Measurements from ENCODE around the gene FAM186B.
"Not testable (repeated sequence)": the region's sequence is repeated elsewhere in the genome, so short reads cannot be mapped to it uniquely, and the experiment has no call there.

Gene FAM186B

GRCh38 chr12:49605539-49605938 lies at the start of gene FAM186B:
TSS of gene FAM186B (minus strand) at chr12:49605639. CDS start at chr12:49605477, 162 bp downstream.
- not testable (repeated sequence) for H3K4me3 ChIP-seq (ENCODE audit: low read depth, low read length)

- H3K4me3 ChIP-seq (ENCODE audit: low read depth, low read length), result no peak overlapping the region
- no peak for TF ChIP-seq CTCF (IDR thresholded peaks at IDR 0.05; ENCODE audit: borderline replicate concordance, insufficient read depth, low read depth, low read length)
These were observed 49.3 kb upstream of the FAM186B start for GRCh38 chr12:49654715-49655114.

GRCh38 chr12:49652921-49653520 lies 47.6 kb upstream of the FAM186B start:
- no peak for TF ChIP-seq CTCF (IDR thresholded peaks at IDR 0.05; ENCODE audit: borderline replicate concordance, insufficient read depth, low read depth, low read length)
- H3K4me3 ChIP-seq (ENCODE audit: low read depth, low read length), result no peak overlapping the region

- no peak overlapping the region for H3K4me3 ChIP-seq (ENCODE audit: low read depth, low read length)
- no peak for TF ChIP-seq CTCF (IDR thresholded peaks at IDR 0.05; ENCODE audit: borderline replicate concordance, insufficient read depth, low read depth, low read length)
These were observed 46.4 kb upstream of the FAM186B start for GRCh38 chr12:49651855-49652254.

- H3K4me3 ChIP-seq (ENCODE audit: low read depth, low read length), result no peak overlapping the region
- no peak for TF ChIP-seq CTCF (IDR thresholded peaks at IDR 0.05; ENCODE audit: borderline replicate concordance, insufficient read depth, low read depth, low read length)
These were observed 44.5 kb upstream of the FAM186B start for GRCh38 chr12:49649892-49650291.

- no peak for TF ChIP-seq CTCF (IDR thresholded peaks at IDR 0.05; ENCODE audit: borderline replicate concordance, insufficient read depth, low read depth, low read length)
- H3K4me3 ChIP-seq (ENCODE audit: low read depth, low read length), result no peak overlapping the region
These were observed 44.0 kb upstream of the FAM186B start for GRCh38 chr12:49649445-49649844.

- TF ChIP-seq CTCF (IDR thresholded peaks at IDR 0.05; ENCODE audit: borderline replicate concordance, insufficient read depth, low read depth, low read length), result no peak
- H3K4me3 ChIP-seq (ENCODE audit: low read depth, low read length), result no peak overlapping the region
These were observed 43.2 kb upstream of the FAM186B start for GRCh38 chr12:49648712-49649003.
